Muscle of arm (tissue), 12 donors: ENCODE measurements around the gene TBC1D17. TPM values are rescaled to one million over a fixed set of nuclear protein-coding genes. Genes with fewer than 3 reads are reported as not detected.
"Not testable (repeated sequence)": the region's sequence is repeated elsewhere in the genome, so short reads cannot be mapped to it uniquely, and the experiment has no call there.

Experiments
- DNase-seq: peaks from one replicate; pipeline ENCODE4 v3.0.0-alpha.2; 2013
- polyA plus RNA-seq, 12 donors: library from polyadenylated mRNA; unstranded; fragments of 120-200 nt; gene quantifications; one replicate each; pipeline ENCODE4 v1.2.1, GENCODE V29; 2013; ENCODE audit not compliant: insufficient read length in 12 of 12

TBC1D17 gene
- polyA plus RNA-seq, 12 donors = 25.8 to 44.9 (median 32.5) TPM; not detected in 1

DNA sequence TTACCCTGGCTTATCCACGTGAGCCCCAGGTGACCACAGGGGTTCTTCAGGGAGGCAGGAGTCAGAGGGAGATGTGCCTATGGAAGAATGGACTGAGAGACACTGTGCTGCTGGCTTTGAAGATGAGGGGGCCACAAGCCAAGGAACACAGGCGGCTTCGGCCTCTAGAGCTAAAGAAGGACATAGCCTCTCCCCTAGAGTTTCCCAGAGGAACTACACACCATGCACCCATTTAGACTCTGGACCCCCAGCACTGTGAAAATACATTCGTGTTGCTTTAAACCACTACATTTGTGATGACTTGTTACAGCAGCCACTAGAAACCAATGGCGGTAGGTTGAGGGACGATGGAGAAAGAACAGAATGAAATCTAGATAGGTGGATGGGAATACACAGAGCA, 37.8 kb downstream of the TBC1D17 start:
- DNase-seq = no peak

DNA sequence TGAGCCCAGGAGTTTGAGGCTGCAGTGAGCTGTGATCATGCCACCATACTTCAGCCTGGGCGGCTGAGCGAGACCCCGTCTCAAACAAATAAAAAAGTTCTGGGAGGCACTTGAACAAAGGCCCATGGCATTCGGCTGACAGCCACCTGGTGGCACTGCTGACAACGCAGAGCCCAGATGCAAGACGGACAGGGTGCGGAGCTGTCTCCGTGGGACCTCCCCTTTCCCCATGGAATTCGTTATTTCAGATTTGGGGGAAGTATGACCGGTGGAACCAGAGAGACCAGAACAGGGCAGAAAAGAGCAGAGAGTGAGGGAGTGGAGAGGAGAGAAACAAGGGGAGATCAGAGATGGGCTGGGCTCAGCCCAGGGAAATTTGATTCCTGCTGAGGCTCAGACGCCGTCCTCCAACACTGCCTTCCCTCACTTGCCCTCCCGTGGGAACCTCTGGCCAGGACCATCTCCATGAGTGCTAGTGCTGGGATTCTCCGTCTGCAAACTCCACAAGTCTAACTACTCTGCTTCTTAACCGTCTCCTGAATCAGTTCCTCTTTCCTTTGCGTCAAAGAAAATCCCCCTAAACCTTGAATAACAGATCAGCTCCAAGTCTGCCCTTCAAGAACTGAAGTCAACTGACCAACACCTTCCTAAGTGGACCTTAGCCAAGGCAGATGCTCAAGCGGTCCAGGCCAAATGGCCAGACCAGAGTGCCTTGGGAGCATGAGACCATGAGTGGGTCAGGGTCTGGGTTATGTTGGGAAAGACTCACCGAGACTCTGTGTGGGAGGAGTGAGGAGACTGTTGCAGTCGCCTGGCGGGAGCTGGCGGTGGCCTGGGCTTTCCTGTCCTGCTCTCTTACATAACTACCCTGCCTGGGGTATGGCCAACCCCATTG, 39.6 kb downstream of the TBC1D17 start:
- DNase-seq = no peak

DNA sequence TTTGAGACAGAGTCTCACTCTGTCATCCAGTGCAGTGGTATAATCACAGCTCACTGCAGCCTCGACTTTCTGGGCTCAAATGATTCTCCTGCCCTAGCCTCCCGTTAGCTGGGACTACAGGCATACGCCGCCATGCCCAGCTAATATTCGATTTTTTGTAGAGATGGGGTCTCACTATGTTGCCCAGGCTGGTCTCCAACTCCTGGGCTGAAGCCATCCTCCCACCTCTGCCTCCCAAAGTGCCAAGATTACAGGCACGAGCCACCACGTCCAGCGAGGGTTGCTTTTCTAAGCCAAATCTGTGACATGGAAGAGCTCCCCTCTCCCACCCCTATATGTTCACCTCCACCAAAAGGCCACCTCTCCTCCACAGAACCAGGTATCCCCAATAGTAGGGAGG, 40.6 kb downstream of the TBC1D17 start:
- no peak for DNase-seq

DNA sequence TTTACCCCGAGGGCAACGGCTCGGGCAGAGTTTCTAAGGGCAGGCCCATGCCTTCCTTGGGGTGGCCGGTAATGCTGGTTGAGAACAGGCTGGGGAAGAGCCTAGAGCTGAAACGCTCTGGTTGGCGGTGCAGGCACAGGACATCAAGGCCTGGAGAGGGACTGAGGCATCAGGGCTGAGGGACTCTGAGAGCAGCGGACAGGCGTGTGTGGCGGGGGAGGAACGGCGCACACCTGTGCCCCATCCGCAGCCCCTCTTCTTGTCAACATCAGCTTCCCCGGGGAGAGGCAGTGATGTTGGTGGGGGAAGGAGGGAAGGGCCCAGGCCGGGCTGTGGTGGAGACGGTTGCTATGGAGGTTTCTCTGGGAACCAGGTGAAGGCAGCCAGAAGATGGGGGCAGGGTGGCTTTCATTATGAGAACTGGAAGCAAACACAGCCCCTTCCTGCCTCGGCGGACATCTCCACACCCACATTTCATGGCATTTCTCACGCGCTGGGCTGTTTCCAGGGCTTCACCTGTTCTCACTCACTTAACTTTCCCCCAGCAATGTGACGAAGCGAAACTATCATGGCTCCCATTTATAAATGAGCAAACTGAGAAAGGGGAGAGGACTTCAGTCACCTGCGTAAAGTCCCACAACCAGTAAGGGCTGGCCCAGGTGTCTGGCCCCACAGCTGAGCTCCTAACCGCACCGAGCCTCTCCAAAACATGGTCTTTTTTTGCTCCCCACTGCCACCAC, 43.3 kb downstream of the TBC1D17 start:
- DNase-seq = no peak

DNA sequence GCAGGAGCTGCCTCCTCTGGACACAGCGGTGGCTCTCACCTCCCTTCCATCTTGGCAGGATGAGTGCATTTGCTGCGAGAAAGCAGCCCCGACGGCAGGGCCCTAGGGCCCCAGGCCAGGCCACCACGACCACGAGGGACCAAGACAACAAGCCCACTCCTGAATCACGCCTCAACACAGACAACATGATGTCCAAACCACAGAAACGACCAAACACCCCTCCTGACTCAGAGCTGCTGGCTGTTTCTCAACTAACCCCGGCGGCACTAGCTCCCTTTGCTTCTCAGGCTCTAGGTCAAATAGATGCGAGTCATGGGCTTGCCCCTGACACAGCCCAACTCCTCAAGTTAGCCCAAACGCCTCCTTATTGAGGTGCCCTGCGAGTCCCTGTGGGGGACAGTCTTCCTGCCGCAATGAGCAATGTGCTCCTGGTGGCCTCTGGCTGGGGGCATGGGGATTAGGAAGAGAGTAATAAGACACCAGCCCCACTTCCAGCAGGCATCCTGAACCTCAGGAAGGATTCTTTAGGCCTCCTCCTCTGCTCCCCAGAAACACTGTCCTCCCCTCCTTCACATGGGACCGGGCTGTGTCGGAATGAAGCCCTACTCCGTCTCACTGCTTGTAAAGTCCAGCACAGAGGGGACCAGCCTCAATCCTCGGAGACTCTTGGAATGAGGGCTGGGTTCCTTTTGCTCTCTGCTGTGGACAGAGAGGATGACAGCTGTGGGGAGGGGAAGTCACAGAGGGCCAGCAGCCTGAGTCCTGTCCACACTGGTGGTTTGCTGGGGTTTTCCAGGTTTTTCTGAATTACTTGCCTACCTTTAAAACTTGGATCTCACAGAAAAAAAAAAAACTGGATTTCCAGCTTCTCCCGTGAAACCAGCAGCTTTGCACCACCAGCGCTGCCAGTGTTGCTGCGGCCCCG, 44.6 kb downstream of the TBC1D17 start:
- no peak for DNase-seq

DNA sequence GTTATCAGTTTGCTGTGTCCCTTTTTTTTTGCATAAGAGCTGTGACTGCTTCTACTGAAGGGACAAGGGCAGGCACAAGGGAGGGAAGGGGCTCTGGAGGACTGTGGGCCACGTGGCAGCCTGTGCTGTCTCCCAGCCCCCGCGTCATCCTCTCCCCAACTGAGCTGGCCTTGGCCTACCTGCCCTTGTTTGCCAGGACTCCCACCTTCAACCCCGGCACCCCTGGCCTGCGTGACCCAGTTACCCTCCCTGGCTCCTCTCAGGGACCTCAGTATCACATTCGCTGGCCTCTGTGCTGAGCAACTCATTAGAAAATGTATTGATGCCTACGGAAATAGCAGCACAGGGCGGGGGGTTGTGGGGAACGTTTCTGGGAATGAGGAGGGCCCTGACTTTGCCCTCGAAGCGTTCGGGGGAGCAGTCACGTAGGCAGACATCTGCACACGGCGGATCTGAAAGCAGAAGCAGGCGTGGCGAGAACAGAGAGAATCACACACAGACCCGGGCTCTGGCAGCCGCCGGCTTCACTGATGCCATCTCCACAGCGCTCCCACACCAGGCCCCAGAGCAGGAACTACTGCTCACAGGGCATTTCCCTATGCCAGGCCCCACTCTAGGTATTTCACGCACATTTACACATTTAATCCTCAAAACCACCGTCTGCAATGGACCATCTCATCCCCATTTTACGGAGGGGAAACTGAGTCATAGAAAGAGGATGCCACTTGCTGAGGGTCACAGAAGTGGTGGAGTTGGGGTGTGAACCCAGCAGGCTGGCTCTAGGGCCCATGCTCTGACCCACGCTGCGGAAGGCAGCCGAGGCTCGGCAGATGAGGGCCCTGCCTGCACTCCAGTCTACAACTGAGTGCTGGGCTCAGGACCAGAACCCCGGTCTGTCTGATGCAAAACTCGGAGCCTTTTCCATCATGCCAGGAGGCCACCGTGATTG, 45.8 kb downstream of the TBC1D17 start:
- no peak for DNase-seq

DNA sequence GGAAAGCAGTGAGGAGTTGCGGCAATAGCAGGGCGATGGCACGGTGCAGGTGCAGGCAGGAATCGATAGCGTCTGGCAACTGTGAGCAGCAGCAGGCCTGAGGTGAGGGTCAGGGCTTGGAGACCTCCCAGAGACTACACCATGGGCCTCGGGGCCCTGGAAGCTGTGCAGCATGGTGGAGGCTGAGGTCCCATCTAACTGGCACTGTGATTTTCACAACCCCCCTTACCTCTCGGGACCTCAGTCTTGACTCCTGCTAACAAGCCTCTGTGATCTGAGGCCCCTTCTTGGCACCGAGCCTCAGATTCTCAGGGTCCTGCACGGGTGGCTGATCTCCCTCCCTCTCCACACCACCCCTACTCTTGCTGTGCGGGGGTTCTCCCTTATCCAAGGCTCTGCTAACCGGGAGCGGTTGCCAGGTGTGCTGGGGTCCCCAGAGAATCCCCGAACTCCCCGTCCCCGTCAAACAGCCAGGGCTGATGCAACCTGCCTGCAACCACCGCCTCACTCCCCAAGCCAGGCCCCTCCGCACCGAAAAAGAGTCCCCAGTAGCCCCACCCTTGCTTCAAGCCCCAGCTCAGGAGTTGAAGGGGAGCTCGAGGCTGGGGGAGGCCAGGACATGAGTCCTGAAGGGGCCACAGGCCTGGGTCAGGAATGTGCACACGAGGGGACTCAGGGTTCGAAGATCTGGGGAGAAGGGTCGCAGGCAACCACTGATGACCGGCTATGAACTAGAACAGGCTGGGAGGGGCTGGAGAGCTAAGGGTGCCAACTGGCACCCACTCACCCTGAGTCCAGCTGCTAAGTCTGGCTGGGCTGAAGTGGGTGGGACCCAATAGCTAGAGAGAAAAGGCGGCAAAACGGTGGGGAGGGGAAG, 46.7 kb downstream of the TBC1D17 start:
- DNase-seq = no peak

DNA sequence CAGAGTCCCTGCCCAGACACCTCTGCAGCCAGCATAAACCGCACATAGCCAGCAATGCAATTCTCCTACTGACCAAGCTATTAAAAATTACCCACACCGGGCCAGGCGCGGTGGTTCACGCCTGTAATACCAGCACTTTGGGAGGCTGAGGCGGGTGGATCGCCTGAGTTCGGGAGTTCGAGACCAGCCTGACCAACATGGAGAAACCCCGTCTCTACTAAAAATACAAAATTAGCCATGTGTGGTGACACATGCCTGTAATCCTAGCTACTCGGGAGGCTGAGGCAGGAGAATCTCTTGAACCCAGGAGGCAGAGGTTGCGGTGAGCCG, 47.3 kb downstream of the TBC1D17 start:
- not testable (repeated sequence) for DNase-seq

DNA sequence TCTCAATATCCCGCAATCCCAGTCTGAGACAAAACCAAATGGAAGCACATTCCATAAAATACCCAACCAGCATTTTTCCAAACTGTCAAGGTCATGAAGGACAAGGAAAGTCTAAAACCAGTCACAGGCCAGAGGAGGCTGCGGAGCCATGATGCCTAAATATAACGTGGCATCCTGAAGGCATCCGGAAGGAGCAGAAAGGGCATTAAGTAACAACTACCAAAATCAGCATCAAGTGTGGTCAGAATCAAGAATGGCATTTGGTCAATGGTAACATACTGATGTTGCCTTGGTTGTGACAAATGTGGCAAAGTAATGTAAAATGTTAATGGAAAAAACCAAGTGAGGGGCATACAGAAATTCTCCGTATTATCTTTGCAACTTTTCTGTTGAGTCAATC, 48.0 kb downstream of the TBC1D17 start:
- DNase-seq = no peak

DNA sequence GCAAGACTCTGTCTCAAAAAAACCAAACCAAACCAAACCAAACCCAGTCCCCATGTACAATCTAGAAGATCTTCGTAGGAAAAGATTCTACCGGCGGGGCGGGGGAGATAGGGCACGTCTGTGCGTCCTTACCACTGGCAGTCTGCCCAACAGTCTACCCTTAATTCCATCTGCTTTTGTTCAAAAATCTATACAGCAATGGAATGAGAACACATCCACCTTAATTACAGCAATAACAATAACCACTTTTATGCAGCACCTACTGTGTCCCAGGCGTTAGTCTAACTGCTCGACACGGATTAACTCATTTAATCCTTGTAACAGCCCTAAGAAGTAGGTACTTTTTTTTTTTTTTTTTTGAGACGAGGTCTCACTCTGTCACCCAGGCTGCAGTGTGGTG, 49.0 kb downstream of the TBC1D17 start:
- DNase-seq = no peak

DNA sequence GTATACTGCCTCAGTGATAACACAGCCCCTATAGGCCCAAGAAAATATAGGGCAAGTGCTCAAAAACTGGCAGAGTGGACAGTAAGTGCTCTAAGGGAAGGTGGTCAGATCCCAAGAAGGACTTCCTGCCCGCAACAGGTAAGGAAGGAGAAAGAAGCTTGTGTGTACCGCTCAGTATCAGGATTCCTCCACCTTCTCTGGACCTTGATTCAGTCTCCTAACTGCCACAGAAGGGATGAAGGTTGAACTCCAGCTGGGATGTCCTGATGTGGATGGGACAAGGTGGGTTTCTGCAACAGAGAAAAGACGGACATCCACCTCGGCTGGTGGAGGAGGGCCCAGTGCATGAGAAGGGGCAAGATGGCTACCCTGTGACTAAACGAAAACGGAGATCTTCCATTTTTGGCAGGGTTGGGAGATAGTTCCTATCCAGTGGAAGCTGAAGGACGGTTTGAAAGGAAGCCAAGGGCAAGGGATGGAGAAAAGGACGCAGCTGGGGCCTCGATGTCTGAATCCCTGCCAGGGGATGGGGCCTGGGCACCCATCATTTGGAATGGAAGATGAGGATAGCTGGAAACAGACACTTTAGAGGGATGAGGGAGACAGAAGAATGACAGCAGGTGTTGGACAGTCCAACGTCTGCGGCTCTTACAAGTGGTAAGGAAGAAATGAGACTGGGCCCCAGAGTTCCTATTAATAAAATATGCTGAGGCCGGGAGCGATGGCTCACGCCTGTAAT, 50.2 kb downstream of the TBC1D17 start:
- no peak for DNase-seq

DNA sequence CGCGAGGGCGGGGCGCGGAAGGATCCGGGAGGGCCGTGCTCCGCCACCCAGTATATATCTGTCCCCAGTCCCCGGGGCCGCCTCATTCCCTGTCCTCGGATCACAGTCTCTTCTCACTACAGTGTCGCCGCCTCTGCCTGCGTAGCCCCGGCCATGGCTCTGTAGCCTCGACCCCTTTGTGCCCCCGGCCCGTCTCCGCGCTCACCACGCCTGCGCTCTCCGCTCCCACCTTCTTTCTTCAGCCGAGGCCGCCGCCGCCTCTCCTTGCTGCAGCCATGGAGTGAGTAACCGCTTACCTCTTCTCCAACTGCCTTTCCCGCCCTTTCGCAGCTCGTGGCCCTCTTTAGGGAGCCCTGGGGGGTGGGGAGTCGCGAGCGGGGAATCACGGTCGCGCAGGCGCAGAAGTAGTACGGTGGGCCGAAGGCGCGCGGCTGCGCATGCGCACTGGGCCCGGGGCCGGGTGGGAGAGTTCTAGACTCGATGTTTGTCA, 51.7 kb downstream of the TBC1D17 start, which contains the start of the genes ATF5 and NUP62:
TSS of gene ATF5 (plus strand) at position 85 of the 490 bp plus-strand sequence. CDS start 1,646 bp downstream, outside the sequence.
TSS of gene NUP62 (minus strand) at position 384 of the 490 bp plus-strand sequence. CDS start 19,697 bp downstream, outside the sequence.
- DNase-seq = peak; percentile 96

DNA sequence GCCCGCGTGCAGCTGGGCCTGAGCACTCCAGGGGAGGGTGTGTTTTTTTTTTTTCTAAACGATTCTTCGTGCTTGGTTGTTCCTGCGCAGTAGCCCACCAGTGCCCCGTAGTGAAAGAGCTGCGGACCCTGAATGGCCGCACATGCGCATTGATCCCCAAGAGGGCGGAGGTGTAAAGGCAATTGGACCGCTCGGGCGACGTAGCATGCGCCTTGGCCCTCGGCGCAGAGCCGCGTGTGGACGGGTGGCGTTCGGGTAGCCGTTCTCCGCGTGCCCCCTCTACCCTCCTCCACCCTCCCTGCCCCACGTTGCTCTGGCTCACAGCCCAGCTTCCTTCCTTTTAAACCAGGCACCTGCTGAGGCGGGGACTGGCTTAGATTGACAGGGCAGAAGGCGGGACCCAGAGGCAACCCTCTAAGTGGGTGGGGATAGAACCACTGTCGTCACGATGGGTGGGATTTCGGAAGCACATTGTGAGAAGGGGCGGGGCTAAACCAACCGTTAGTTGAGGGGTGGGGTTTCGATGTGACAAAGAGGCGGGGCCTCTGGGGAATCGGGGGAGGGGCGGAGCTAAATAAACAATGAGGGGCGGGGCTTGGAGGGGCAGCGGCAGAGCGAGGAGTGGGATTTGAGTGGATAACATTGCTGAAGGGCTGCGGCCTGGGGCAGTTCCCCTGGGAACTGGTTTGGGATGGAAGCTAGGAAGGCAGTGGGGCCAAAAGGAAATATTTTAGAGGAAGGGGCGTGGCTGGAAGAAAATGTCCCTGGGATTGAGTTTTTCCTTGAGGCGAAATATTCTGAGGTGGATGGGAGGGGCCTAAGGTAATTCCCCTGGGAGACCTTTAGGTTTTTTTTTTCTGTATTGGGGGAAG, 52.3 kb downstream of the TBC1D17 start:
- DNase-seq = peak; percentile 95

DNA sequence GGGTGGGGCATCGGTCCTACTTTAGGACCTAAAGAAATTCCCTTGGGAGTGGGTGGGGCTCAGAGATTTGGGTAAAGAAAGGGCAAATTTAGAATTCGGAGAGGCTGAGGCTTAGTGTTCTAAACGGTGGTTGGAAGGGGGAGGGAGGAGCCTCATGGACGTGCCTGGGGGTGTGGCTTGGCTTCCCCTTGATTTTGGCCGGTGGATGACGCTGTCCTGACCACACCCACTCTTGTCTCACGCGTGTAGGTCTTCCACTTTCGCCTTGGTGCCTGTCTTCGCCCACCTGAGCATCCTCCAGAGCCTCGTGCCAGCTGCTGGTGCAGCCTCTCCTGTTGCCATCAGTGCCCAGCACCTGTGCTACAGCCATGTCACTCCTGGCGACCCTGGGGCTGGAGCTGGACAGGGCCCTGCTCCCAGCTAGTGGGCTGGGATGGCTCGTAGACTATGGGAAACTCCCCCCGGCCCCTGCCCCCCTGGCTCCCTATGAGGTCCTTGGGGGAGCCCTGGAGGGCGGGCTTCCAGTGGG, 53.0 kb downstream of the TBC1D17 start:
- DNase-seq = no peak

DNA sequence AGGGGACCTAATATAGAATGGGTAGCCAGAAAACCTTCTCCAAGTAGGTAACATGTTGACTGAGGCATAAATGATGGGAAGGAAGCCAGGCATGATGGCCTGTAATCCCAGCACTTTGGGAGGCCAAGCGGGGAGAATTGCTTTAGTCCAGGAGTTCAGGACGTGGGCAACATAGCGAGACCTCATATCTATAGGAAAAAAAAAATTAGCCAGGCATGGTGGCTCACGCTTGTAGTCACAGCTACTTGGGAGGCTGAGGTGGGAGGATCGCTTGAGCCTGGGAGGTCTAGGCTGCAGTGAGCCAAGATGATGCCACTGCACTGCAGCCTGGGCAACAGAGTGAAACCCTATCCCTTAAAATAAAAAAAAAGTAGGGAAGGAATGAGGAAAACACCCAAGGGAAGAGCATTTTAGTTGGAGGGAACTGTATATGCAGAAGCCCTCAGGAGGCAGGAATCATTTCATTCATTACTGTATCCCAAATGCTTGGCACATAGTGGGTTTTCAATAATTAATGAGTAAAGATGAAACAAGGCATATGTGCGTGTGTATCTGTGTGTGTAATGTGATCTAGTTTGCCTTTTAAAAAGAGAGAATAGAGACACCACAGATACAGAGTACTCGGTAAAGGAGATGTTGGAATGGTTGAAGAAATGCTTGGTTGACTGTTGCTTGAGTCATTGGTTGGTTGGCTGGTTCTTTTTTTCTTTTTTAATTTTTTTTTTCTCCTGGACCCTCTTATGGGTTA, 54.0 kb downstream of the TBC1D17 start:
- no peak for DNase-seq

DNA sequence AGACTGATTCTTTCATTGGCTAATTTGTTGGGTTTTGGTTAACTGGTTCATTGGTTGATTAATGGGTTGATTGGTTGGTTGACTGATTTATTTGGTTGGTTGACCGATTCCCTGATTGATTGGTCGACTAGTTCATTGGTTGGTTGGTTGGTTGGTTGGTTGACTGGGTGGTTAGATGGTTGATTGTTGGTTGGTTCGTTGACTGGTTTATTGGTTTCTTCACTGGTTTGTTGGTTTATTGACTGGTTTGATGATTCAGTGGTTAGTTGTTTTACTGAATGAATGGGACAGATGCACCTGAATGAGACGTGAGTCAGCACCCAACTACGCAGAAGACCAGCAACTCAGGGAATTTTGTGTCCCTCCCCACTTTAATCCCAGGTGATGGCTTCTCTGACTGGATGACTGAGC, 54.5 kb downstream of the TBC1D17 start:
- DNase-seq = no peak

DNA sequence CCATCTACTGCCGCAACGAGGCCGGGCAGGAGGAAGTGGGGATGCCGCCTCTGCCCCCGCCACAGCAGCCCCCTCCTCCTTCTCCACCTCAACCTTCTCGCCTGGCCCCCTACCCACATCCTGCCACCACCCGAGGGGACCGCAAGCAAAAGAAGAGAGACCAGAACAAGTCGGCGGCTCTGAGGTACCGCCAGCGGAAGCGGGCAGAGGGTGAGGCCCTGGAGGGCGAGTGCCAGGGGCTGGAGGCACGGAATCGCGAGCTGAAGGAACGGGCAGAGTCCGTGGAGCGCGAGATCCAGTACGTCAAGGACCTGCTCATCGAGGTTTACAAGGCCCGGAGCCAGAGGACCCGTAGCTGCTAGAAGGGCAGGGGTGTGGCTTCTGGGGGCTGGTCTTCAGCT, 55.2 kb downstream of the TBC1D17 start:
- DNase-seq = no peak
